A549 (cell line): Measurements from ENCODE around the gene L3MBTL1. TPM values are rescaled to one million over a fixed set of nuclear protein-coding genes. Genes with fewer than 3 reads are reported as not detected.

Experiments used
- ATAC-seq, 2 experiments: fragments of 200-7000 bp in 1 of 2; fragments of >200 bp in 1 of 2; cut with Nextera tagmentation in 1 of 2; cut with Tn5 transposase in 1 of 2; 3 replicates each; pipeline versions ENCODE4 v1.8.0 to v1.9.1; 2018 to 2020; ENCODE audit warnings: mild to moderate bottlenecking in 1 of 2, moderate library complexity in 1 of 2
- CTCF ChIA-PET: fragments of 300-600 bp; sonication (Branson Sonifier 250); formaldehyde crosslinking; extraction: SDS; loops from one replicate; lab custom pipeline; 2021; ENCODE audit warnings: antibody characterized with exemption, inconsistent platforms; lab: Yijun Ruan, JAX
- POLR2A ChIA-PET: fragments of 350-600 bp; formaldehyde crosslinking; extraction: SDS; loops from one replicate; lab custom pipeline; 2021; ENCODE audit warnings: antibody characterized with exemption, inconsistent platforms; lab: Yijun Ruan, JAX
- DNase-seq, 2 experiments: peaks; one replicate each; pipeline versions ENCODE4 v3.0.0 to v3.0.0-alpha.2; 2011 to 2016; ENCODE audit warnings: low read depth in 1 of 2, low spot score in 1 of 2
- FAIRE-seq: peaks from 2 replicates; lab custom pipeline; 2011; peaks lifted over from hg19 to GRCh38; lab: Jason Lieb, UNC
- H3K27ac ChIP-seq, 2 experiments: fragments of >200 bp; sonication (Bioruptor Twin); formaldehyde crosslinking; 3 replicates each; pipeline ENCODE4 v1.5.1; 2016 to 2017
- H3K4me1 ChIP-seq: fragments of >200 bp; sonication (Bioruptor Twin); formaldehyde crosslinking; 3 replicates; pipeline ENCODE4 v1.6.1; 2016
- H3K4me2 ChIP-seq: fragments of >200 bp; sonication (Bioruptor Twin); formaldehyde crosslinking; 3 replicates; pipeline ENCODE4 v1.6.1; 2016
- H3K4me3 ChIP-seq: fragments of >200 bp; sonication (Bioruptor Twin); formaldehyde crosslinking; 3 replicates; pipeline ENCODE4 v1.5.1; 2016
- H3K9me3 ChIP-seq: fragments of >200 bp; sonication (Bioruptor Twin); formaldehyde crosslinking; 3 replicates; pipeline ENCODE4 v1.6.1; 2016
- CBX2 ChIP-seq: fragments of 200-600 bp; sonication (generic); IDR thresholded peaks from 2 replicates; pipeline ENCODE4 v1.6.1; 2016; ENCODE audit warnings: low read depth, mild to moderate bottlenecking, borderline replicate concordance
- CHD4 ChIP-seq: fragments of 200-600 bp; sonication (generic); IDR thresholded peaks from 2 replicates; pipeline ENCODE4 v1.6.1; 2016; ENCODE audit warnings: antibody characterized with exemption, mild to moderate bottlenecking, borderline replicate concordance
- EHF ChIP-seq: fragments of 250-450 bp; sonication (Bioruptor Pico); IDR thresholded peaks from 2 replicates; pipeline ENCODE4 v1.5.0; 2020; ENCODE audit warnings: mild to moderate bottlenecking
- EHMT2 ChIP-seq: fragments of 200-600 bp; sonication (generic); IDR thresholded peaks from 2 replicates; pipeline ENCODE4 v1.6.1; 2016; ENCODE audit warnings: antibody characterized with exemption, low read depth, mild to moderate bottlenecking, moderate library complexity
- ESRRA ChIP-seq: fragments of 150-350 bp; IDR thresholded peaks from 2 replicates; pipeline ENCODE4 v1.6.1; 2014; ENCODE audit warnings: mild to moderate bottlenecking, low read length, borderline replicate concordance
- FOXS1 ChIP-seq: fragments of 250-450 bp; sonication (Bioruptor Pico); IDR thresholded peaks from 2 replicates; pipeline ENCODE4 v1.5.0; 2020; ENCODE audit warnings: mild to moderate bottlenecking, moderate library complexity
- HDAC2 ChIP-seq: fragments of 200-600 bp; sonication (generic); IDR thresholded peaks from 2 replicates; pipeline ENCODE4 v1.6.1; 2016
- HES2 ChIP-seq: fragments of >200 bp; sonication (Bioruptor Twin); formaldehyde crosslinking; IDR thresholded peaks from 2 replicates; pipeline ENCODE4 v1.6.1; 2016
- HEYL ChIP-seq: fragments of 250-450 bp; sonication (Bioruptor Pico); IDR thresholded peaks from 2 replicates; pipeline ENCODE4 v1.8.0; 2021; ENCODE audit warnings: mild to moderate bottlenecking, moderate library complexity
- HOXB13 ChIP-seq: fragments of 250-450 bp; sonication (Bioruptor Pico); IDR thresholded peaks from 2 replicates; pipeline ENCODE4 v1.5.0; 2020; ENCODE audit warnings: low read depth, mild to moderate bottlenecking, moderate library complexity
- HOXB5 ChIP-seq: fragments of 250-450 bp; sonication (Bioruptor Pico); IDR thresholded peaks from 2 replicates; pipeline ENCODE4 v1.5.0; 2020; ENCODE audit warnings: mild to moderate bottlenecking, moderate library complexity
- MAFK ChIP-seq: fragments of 450-650 bp; IDR thresholded peaks from 2 replicates; pipeline ENCODE4 v1.6.1; 2014; ENCODE audit not compliant: partially characterized antibody
- MAZ ChIP-seq: fragments of 150-350 bp; IDR thresholded peaks from 2 replicates; pipeline ENCODE4 v1.6.1; 2014; ENCODE audit warnings: antibody characterized with exemption, low read depth, low read length, borderline replicate concordance
- MYC ChIP-seq: IDR thresholded peaks from 2 replicates; pipeline ENCODE4 v1.6.1; 2012; ENCODE audit warnings: mild to moderate bottlenecking, inconsistent platforms, low read length, improper control_type of control experiment, borderline replicate concordance
- PHF8 ChIP-seq: fragments of 200-600 bp; sonication (generic); IDR thresholded peaks from 2 replicates; pipeline ENCODE4 v1.6.1; 2016; ENCODE audit warnings: low read depth, mild to moderate bottlenecking, antibody characterized with exemption, moderate library complexity, borderline replicate concordance
- RCOR1 ChIP-seq: fragments of 150-350 bp; IDR thresholded peaks from 2 replicates; pipeline ENCODE4 v1.6.1; 2014; ENCODE audit warnings: antibody characterized with exemption, low read length, low read depth
- REST ChIP-seq: fragments of 200-600 bp; sonication (generic); IDR thresholded peaks from 2 replicates; pipeline ENCODE4 v1.6.1; 2016; ENCODE audit warnings: antibody characterized with exemption, mild to moderate bottlenecking, moderate library complexity
- RNF2 ChIP-seq: fragments of 200-600 bp; sonication (generic); IDR thresholded peaks from 2 replicates; pipeline ENCODE4 v1.6.1; 2016; ENCODE audit warnings: low read depth, mild to moderate bottlenecking, antibody characterized with exemption, moderate library complexity, borderline replicate concordance
- SMC3 ChIP-seq: fragments of >200 bp; sonication (Bioruptor Twin); formaldehyde crosslinking; IDR thresholded peaks from 3 replicates; pipeline ENCODE4 v1.6.1; 2018; ENCODE audit warnings: inconsistent platforms
- TP53 ChIP-seq: fragments of 250-450 bp; sonication (Bioruptor Pico); IDR thresholded peaks from 2 replicates; pipeline ENCODE4 v1.5.0; 2021; ENCODE audit warnings: mild to moderate bottlenecking, moderate library complexity
- USF2 ChIP-seq: fragments of 450-650 bp; IDR thresholded peaks from 2 replicates; pipeline ENCODE4 v1.6.1; 2014; ENCODE audit warnings: antibody characterized with exemption
- ZFP36 ChIP-seq: fragments of 450-650 bp; IDR thresholded peaks from 2 replicates; pipeline ENCODE4 v1.6.1; 2014; ENCODE audit warnings: borderline replicate concordance; ENCODE audit not compliant: partially characterized antibody
- ZNF302 ChIP-seq: fragments of 250-450 bp; sonication (Bioruptor Pico); IDR thresholded peaks from 2 replicates; pipeline ENCODE4 v1.9.0; 2021; ENCODE audit warnings: inconsistent platforms, mild to moderate bottlenecking, moderate library complexity
- ZSCAN20 ChIP-seq: fragments of 250-450 bp; sonication (Bioruptor Pico); IDR thresholded peaks from 2 replicates; pipeline ENCODE4 v1.8.0; 2022; ENCODE audit warnings: mild to moderate bottlenecking, moderate library complexity
- WGBS: methylation state at CpG from one replicate; pipeline ENCODE4 v1.1.6; 2017; ENCODE audit errors: missing lambda C conversion rate; 5-methylcytosine and 5-hydroxymethylcytosine counted together
- polyA plus RNA-seq, 4 experiments: library from polyadenylated mRNA; depleted of rRNA in 3 of 4; stranded (reverse); fragments of >200 nt; fragmentation: RNase III in 1 of 4; extraction: RNeasy Plus Mini Kit Qiagen cat#74134 plus additional on column Dnase treatment in 1 of 4; gene quantifications; 2 replicates in 3 of 4; 3 replicates in 1 of 4; pipeline ENCODE4 v1.2.3, GENCODE V29; 2011 to 2017

L3MBTL1 gene
- polyA plus RNA-seq, 2 of the 4 experiments (the other 2 are of a cell fraction) = 2.5 to 3.8 TPM

- Histone ChIP-seq H3K9me3 (no peaks in the 10 kb centered on the region), H3K27ac (no peak overlapping the region), H3K4me2 (no peak overlapping the region), H3K4me3 (no peak overlapping the region), H3K4me1 (no peaks in the 10 kb centered on the region)
- CTCF ChIA-PET = interaction anchor here (0.9 to 4.8 kb wide), 3 partner anchors 10 to 271 kb away, joined by 3 to 32 read pairs (median 7); partner anchors contain the start of gene SGK2
- 82% methylated on average over 4 of the region's 4 CpGs for WGBS
- DNase-seq (no peak), ATAC-seq (no peak), FAIRE-seq (no peak)
- POLR2A ChIA-PET = no interaction called here
- TF ChIP-seq SMC3 = no peak
- no peak for TF ChIP-seq EHF (CRISPR knock-in tag)
- TF ChIP-seq TP53 (CRISPR knock-in tag) = no peak
- no peak for TF ChIP-seq PHF8
- no peak for TF ChIP-seq HOXB5 (CRISPR knock-in tag)
- no peak for TF ChIP-seq MAFK
- TF ChIP-seq EHMT2 = no peak
- no peak for TF ChIP-seq ESRRA
- TF ChIP-seq ZFP36 = no peak
- no peak for TF ChIP-seq REST
- TF ChIP-seq FOXS1 = no peak
- no peak for TF ChIP-seq HEYL (CRISPR knock-in tag)
- TF ChIP-seq MAZ = no peak
- no peak for TF ChIP-seq HDAC2
- no peak for TF ChIP-seq USF2
- TF ChIP-seq HES2 = no peak
- TF ChIP-seq RNF2 = no peak
- no peak for TF ChIP-seq CBX2
- TF ChIP-seq CHD4 = no peak
- TF ChIP-seq, all 56 proteins: peak for 0
These were observed 61.2 kb downstream of the L3MBTL1 start for GRCh38 chr20:43568706-43569105.

GRCh38 chr20:43569282-43569681 lies 61.8 kb downstream of the L3MBTL1 start:
- 81% methylated on average over 10 of the region's 10 CpGs for WGBS
- H3K9me3 ChIP-seq = no peaks in the 10 kb centered on the region
- no peak for TF ChIP-seq CBX2
- no peak for TF ChIP-seq ZNF302 (CRISPR knock-in tag)
- TF ChIP-seq USF2 = no peak
- TF ChIP-seq HDAC2 = no peak
- TF ChIP-seq RCOR1 = no peak
- TF ChIP-seq HOXB13 (CRISPR knock-in tag) = no peak
- TF ChIP-seq MYC = no peak
- no peak for TF ChIP-seq ZSCAN20 (CRISPR knock-in tag)
- TF ChIP-seq PHF8 = no peak
- TF ChIP-seq, all 56 proteins: peak for 0
- DNase-seq (no peak), FAIRE-seq (no peak), ATAC-seq (no peak)
- Histone ChIP-seq H3K27ac (no peak overlapping the region), H3K4me1 (no peaks in the 10 kb centered on the region), H3K4me2 (no peak overlapping the region), H3K4me3 (no peak overlapping the region)
- CTCF ChIA-PET = interaction anchor here (0.5 to 4.8 kb wide), 5 partner anchors 10 to 271 kb away, joined by 3 to 32 read pairs (median 5); partner anchors contain the start of gene SGK2
- POLR2A ChIA-PET = no interaction called here
